GM19467 (cell line): ENCODE measurements around the gene AHNAK.
"Not testable (repeated sequence)": the region's sequence is repeated elsewhere in the genome, so short reads cannot be mapped to it uniquely, and the experiment has no call there.

Source experiments
- ATAC-seq: cut with Tn5 transposase; IDR thresholded peaks from one replicate; pipeline ENCODE4 v1.9.1; 2021; ENCODE audit warnings: mild to moderate bottlenecking, moderate library complexity; ENCODE audit not compliant: unreplicated experiment

AHNAK gene

GRCh38 chr11:62546244-62546928 is at the start of gene AHNAK:
Gene AHNAK (minus strand): TSS chr11:62546806. CDS start chr11:62536098, 10,708 bp downstream.
- no peak for ATAC-seq

GRCh38 chr11:62595124-62595523 is 48.5 kb upstream of the AHNAK start:
- ATAC-seq = no peak

GRCh38 chr11:62593434-62594044 is 46.9 kb upstream of the AHNAK start:
- no peak for ATAC-seq

GRCh38 chr11:62592989-62593421 is 46.4 kb upstream of the AHNAK start:
- no peak for ATAC-seq

GRCh38 chr11:62592146-62592815 is 45.7 kb upstream of the AHNAK start:
- ATAC-seq = peak; percentile 6

GRCh38 chr11:62591448-62592145 is 45.0 kb upstream of the AHNAK start, which contains the start of gene TUT1:
Gene TUT1 (minus strand): TSS chr11:62591523. CDS start chr11:62591485, 38 bp downstream.
- peak; percentile 78 for ATAC-seq

GRCh38 chr11:62588966-62589637 is 42.5 kb upstream of the AHNAK start:
- ATAC-seq = no peak

- ATAC-seq = not testable (repeated sequence)
These were observed 38.8 kb upstream of the AHNAK start for GRCh38 chr11:62585356-62585755.

GRCh38 chr11:62581735-62582134 is 35.1 kb upstream of the AHNAK start:
- ATAC-seq = not testable (repeated sequence)

- no peak for ATAC-seq
These were observed 34.5 kb upstream of the AHNAK start for GRCh38 chr11:62580959-62581715.

- no peak for ATAC-seq
These were observed 32.6 kb upstream of the AHNAK start for GRCh38 chr11:62579252-62579651.

GRCh38 chr11:62578541-62578940 is 31.9 kb upstream of the AHNAK start:
- ATAC-seq = no peak

- no peak for ATAC-seq
These were observed 30.6 kb upstream of the AHNAK start for GRCh38 chr11:62577046-62577714.

- no peak for ATAC-seq
These were observed 29.2 kb upstream of the AHNAK start for GRCh38 chr11:62575837-62576236.

- no peak for ATAC-seq
These were observed 28.6 kb upstream of the AHNAK start for GRCh38 chr11:62575156-62575555.

- ATAC-seq = no peak
These were observed 27.9 kb upstream of the AHNAK start for GRCh38 chr11:62574363-62575071.

GRCh38 chr11:62573592-62574362 is 27.2 kb upstream of the AHNAK start, which contains the start of gene EEF1G:
Gene EEF1G (minus strand): TSS chr11:62573891. CDS start chr11:62573842, 49 bp downstream.
- peak; percentile 80 for ATAC-seq

GRCh38 chr11:62573006-62573591 is 26.5 kb upstream of the AHNAK start:
- no peak for ATAC-seq
